NB4 (cell line): ENCODE data around the gene HES4.

Experiments
- DNase-seq: peaks from one replicate; pipeline ENCODE4 v3.0.0; 2010; ENCODE audit warnings: low read depth
- H3K4me3 ChIP-seq: one replicate; pipeline ENCODE4 v1.5.1; 2011; ENCODE audit warnings: mild to moderate bottlenecking, low read depth, low read length, moderate library complexity
- CTCF ChIP-seq: IDR thresholded peaks from one replicate; pipeline ENCODE4 v1.5.1; 2012; ENCODE audit warnings: low read depth, low read length
- MAX ChIP-seq: IDR thresholded peaks from 2 replicates; pipeline ENCODE4 v1.6.1; 2011; ENCODE audit warnings: low read depth, low read length
- MYC ChIP-seq: IDR thresholded peaks from 2 replicates; pipeline ENCODE4 v1.6.1; 2011; ENCODE audit warnings: low read depth, low read length
- POLR2A ChIP-seq: IDR thresholded peaks from 2 replicates; pipeline ENCODE4 v1.6.1; 2011; ENCODE audit warnings: mild to moderate bottlenecking; ENCODE audit not compliant: insufficient read length; ENCODE audit errors: extremely low read depth

Gene HES4

DNA sequence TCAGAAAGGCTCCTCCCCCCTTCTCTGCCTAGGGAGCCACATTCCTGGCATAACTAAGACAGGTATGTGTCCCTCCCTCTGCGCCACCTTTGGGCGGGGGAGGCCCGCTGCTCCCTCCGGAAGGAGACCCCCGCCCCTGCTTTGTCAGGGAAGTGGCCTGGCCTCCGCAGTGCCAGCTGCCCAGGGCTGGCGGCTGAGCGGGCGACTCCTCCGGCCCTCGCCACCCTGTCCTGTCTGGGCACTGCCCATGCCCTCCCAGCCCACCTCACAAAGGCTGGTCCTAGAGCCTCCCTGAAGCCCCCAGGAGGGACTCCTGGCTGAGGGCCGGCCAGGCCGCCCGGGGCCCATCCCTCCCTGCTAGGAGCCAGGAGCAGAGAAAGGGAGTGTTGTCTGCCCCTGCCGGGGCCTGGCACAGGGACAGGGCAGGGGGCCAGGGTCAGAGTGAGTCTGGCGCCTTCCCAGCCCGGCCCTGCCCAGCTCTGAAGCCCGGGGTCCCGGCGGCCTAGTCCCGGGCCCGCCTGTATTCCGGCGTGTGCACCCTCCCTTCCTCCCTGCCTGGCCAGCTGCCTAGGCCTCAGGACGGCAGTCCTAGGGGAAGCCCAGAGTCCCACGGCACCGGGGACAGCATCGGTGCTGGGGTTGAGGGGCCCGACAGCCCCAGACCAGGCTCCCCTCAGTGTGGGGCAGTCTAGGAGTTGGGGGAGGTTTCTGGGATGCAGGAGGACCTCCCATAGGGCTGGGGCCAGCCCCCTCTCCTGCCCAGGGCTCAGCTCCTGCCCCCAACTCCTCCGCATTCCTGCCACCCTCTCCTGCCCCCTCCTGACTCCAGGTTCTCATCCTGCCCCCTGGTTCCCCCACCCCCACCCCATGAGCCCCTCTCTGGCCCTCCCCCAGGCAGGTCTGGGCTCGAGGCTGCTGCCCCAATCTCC is 25.1 kb upstream of the HES4 start:
- TF ChIP-seq POLR2A (no peak), CTCF (no peak), MAX (no peak), MYC (no peak)
- no peak overlapping the region for H3K4me3 ChIP-seq
- no peak for DNase-seq

DNA sequence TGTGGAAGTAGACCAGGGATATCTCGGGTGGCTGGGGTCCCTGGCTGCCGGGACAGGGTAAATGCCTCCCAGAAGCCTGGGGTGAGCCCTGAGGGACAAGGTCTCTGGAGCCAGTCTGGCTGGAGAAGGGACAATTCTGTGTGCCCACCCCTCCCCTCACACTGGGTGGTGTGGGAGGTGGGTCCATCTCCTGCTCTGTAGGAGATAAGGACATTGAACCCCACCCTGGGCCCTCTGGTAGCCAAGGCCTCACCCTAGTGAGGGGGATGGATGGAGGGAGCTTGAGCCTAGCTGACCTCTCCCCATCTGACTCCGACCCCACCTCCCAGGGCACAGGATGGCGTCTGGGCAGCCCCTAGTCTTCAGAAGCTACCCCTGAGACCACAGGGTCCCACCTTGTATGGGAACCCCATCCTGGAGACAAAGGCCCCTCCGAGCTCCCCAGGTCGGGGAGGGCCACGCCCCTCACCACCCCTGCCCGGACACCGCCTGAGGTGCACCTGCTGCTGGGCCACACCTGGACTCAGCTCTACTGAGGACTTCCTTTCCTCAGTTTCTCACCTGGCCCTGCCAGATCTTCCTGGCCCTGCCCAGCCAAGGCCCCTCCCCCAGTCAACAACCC is 24.4 kb upstream of the HES4 start:
- TF ChIP-seq MYC, result no peak
- no peak for TF ChIP-seq POLR2A
- TF ChIP-seq CTCF, result no peak
- TF ChIP-seq MAX, result no peak
- DNase-seq, result no peak
- no peak overlapping the region for H3K4me3 ChIP-seq

DNA sequence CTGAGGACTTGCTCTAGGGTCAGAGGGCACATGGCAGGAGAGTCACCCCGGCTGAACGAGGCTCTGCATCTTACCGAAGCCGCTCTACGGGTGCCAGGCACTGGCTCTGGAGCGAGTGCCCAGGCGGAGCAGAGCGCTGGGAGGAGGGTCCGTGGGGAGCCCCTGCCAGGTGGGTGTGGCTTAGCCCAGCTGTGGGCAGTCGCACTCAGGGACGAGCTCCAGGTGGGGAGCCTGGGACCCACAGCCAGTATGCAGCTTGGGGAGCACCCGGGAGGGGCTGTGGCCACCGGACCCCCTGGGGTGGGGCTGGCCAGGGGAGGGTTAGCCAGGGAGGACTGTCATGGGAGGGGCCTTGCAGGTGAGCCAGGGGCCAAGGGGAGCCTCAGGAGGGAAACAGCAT is 23.8 kb upstream of the HES4 start:
- DNase-seq, result no peak
- no peak overlapping the region for H3K4me3 ChIP-seq
- TF ChIP-seq CTCF (no peak), MAX (no peak), POLR2A (no peak), MYC (no peak)

DNA sequence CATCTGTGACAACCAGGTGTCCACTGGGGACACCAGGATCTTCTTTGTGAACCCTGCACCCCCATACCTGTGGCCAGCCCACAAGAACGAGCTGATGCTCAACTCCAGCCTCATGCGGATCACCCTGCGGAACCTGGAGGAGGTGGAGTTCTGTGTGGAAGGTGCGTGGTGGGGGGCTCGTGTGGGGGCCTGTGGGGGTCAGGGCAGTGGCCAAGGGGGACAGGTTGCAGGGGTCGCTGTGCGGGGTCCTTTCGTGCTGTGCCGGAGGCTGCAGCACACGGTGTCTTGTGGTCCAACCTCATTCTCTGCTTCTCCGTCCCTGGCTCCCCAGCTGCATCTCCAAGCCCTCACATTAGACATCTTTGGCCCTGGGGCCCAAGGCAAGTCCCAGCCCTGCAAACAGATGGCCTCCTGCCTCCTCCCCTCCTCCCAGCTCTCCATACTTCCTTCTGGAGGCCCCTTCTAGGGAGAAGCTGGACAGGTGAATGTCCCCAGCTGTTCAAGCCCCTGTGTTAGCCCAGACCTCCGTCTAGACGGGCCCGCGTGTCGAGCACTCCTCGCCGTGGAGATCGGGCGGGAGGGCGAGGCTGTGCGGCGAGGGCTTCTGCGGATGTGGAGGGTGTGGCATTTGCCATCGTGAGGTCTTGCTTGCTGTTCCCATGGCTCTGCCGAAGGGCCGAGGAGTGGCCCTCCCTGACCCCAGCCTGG is 22.6 kb upstream of the HES4 start:
- TF ChIP-seq MAX (no peak), POLR2A (no peak), MYC (no peak), CTCF (no peak)
- H3K4me3 ChIP-seq, result no peak overlapping the region
- DNase-seq, result no peak

DNA sequence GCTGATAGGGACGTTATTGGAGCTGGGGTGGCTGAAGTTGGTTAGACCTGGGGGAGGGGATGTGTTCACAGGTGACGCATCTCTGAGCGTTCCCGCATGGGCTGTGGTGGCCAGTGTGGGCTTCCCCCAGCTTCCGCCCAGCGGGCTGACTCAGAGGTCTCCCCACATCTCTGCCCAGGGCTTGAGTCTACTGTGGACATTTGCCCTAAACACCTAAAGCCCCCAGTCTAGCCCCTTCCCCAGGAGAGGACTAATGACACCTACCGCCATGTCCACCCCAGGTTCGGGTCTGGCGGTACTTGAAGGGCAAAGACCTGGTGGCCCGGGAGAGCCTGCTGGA is 22.0 kb upstream of the HES4 start:
- no peak overlapping the region for H3K4me3 ChIP-seq
- no peak for DNase-seq
- TF ChIP-seq MYC (no peak), POLR2A (no peak), CTCF (no peak), MAX (no peak)
